ENCODE data around the gene DTX1.

DTX1 gene

DNA sequence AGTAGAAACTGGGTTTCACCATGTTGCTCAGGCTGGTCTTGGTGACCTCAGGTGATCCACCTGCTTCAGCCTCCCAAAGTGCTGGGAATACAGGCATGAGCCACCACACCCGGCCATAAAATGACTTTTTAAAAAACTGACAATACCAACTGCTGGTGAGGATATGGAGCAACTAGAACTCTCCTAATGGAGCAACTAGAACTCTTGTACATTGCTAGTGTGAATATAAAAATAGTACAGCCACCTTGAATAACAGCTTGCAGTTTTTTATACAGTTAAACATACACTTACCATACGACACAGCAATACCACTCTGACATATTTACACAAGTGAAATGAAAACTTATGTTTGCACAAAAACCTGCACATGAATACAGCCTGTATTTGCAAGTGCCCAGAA, 90.5 kb downstream of the DTX1 start:
- WGBS (ENCODE audit: insufficient coverage): no CpG with 5 or more reads among the region's 2 CpGs
- H3K4me1 ChIP-seq (ENCODE audit: control extremely low read depth in 1 of 4, control insufficient read depth in 4 of 4, insufficient read depth in 4 of 4, low read length in 3 of 4): peaks cover 0 to 23% (median 18%) of the 10 kb centered on the region in 4 experiments
- DNase-seq: no peak
- peaks cover 0 to 2% (median 0%) of the 10 kb centered on the region in 5 experiments for H3K9me3 ChIP-seq (ENCODE audit: control extremely low read depth in 1 of 5, control insufficient read depth in 4 of 5, insufficient read depth in 2 of 5, low read depth in 1 of 5, low read length in 4 of 5)
- POLR2A ChIA-PET: no interaction called here
- CTCF ChIA-PET: interaction anchor here (12.7 kb wide), 1 partner anchor 9 kb away, joined by 149 read pairs; the partner anchor contains the start of gene RASAL1
- H3K27ac ChIP-seq (ENCODE audit: insufficient read depth in 1 of 2, low read depth in 1 of 2, low read length in 2 of 2, poor library complexity in 1 of 2, severe bottlenecking in 2 of 2): no peak overlapping the region
- peaks cover 0 to 6% (median 2%) of the 10 kb centered on the region in 5 experiments for H3K27me3 ChIP-seq (replicated peaks in 2 of 5; ENCODE audit: control insufficient read depth in 4 of 5, insufficient read depth in 5 of 5, low read length in 4 of 5)
- H3K36me3 ChIP-seq (ENCODE audit: control insufficient read depth in 4 of 4, insufficient read depth in 4 of 4, low read length in 3 of 4): no peaks in the 10 kb centered on the region
- H3K4me3 ChIP-seq (ENCODE audit: control insufficient read depth in 1 of 7, extremely low read depth in 1 of 7, insufficient read depth in 4 of 7, low read depth in 2 of 7, low read length in 6 of 7): no peak overlapping the region

All from common myeloid progenitor, CD34-positive (primary cell).